Measurements from ENCODE around the gene COL4A2.

DNA sequence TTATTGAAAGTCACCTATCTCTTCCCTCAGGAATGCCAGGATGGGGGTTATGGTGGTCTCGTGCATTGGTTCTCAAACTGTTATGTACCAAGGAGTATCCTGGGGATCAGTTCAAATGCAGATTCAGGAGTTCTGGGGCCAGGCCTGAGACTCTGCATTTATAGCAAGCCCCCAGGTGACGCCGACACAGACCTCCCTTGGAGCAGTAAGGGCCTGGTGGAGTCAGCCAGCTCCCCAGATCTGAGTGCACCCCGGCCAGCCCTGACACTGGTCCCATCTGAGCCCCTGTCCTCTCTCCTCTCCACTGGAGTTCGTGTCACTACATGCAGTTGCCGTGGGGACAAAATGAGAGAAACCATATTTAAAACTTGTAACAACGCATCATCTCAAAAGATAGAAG is 112.9 kb downstream of the COL4A2 start:
- TF ChIP-seq CTCF (IDR thresholded peaks at IDR 0.05 in 4 of 5, conservative IDR thresholded peaks at IDR 0.05 in 1 of 5), result no peak
- TF ChIP-seq POLR2A (IDR thresholded peaks at IDR 0.05), result no peak
